ENCODE measurements around the gene SDHD.
A peak's percentile ranks its signal among the peaks of the same experiment; 100 is the strongest.
"Not testable (repeated sequence)": the region's sequence is repeated elsewhere in the genome, so short reads cannot be mapped to it uniquely, and the experiment has no call there.

The SDHD gene

GRCh38 chr11:112086422-112087191 lies at the start of gene SDHD, which contains the start of gene TIMM8B:
Gene SDHD (plus strand): TSS chr11:112086873. CDS start chr11:112086908, 35 bp downstream.
Gene TIMM8B (minus strand): TSS chr11:112086756. CDS start chr11:112086723, 33 bp downstream.
- DNase-seq (ENCODE audit: low read depth, low spot score) = peak; percentile 89

- no peak for DNase-seq (ENCODE audit: low read depth, low spot score)
Measured at GRCh38 chr11:112037527-112037926, 49.1 kb upstream of the SDHD start.

DNA sequence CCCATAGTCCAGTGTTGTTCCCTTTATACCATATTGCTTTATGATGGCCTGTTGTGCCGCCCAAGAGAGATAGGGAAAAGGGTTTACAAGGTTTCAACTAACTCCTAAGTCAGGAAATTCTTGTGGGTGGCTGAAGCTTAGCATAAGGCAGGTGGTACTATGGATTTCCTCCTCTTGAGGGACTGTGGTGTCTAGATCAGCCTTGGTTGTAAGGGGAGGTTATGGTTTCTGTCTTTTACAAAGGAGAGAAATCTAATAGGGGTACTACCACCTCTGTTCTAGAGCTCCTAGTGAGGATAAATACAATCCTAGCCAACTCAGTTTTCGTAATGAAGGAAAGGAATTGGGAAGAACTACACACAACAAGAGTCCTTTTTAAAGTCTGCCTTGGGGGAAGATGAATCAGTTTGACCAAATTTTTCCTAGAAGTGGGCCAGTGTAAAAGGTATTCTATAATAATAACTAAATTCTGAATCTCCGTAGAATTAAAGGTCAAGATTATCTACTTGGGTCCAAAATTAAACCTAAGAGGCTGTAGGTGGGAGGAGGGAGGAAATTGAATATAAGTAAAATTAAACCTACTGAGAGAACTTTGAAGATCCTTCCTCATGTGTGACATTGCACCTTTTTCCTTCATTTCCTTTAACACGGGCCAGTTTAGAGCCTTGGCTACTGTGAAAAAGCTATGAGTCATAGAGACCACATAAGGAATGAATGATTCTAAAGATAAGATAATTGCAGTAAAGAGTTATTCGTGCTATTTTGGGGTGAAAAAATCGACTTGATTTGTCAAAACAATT lies 44.3 kb upstream of the SDHD start:
- no peak for DNase-seq (ENCODE audit: low read depth, low spot score)

DNA sequence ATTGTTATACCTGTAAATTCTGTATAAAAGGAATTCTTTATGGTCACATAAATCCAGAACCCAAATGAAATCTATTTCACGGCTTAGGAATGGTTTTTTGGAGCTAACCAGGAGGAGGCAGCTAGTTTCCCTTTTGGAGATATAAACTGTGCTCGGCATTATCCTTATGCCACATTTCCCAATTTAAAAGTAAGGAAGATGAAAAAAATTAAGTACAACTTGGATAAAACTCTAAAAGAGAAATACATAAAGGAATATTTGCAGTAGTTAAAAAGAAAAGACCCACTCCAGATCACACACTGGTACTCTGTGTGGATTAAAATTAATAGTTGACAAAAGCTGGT lies 43.7 kb upstream of the SDHD start:
- no peak for DNase-seq (ENCODE audit: low read depth, low spot score)

DNA sequence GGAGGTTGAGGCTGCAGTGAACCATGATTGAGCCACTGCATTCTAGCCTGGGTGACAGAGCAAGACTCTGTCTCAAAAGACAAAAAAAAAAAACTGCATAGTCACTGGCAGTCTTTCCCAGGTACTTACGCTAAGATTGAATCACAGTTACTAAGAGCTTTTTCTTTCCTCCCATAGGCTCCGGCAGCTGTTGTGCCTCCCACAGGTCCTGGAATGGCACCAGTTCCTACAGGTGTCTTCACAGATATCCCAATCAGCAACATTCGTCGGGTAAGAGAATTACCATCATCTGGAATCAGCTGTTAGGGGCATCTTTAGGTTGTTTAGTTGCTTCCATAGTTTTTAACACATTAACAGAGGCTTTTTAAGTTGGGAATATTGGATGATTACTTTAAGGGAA lies 41.7 kb upstream of the SDHD start:
- no peak for DNase-seq (ENCODE audit: low read depth, low spot score)

- DNase-seq (ENCODE audit: low read depth, low spot score) = not testable (repeated sequence)
Measured at GRCh38 chr11:112046647-112047046, 40.0 kb upstream of the SDHD start.

DNA sequence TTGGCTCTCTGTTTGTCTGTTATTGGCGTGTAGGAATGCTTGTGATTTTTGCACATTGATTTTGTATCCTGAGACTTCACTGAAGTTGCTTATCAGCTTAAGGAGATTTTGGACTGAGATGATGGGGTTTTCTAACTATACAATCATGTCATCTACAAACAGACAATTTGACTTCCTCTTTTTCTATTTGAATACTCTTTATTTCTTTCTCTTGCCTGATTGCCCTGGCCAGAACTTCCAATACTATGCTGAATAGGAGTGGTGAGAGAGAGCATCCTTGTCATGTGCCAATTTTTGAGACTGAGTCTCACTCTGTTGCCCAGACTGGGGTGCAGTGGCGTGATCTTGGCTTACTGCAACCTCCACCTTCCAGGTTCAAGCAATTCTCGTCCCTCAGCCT lies 38.4 kb upstream of the SDHD start:
- DNase-seq (ENCODE audit: low read depth, low spot score) = not testable (repeated sequence)

- no peak for DNase-seq (ENCODE audit: low read depth, low spot score)
Measured at GRCh38 chr11:112049777-112050176, 36.9 kb upstream of the SDHD start.

- no peak for DNase-seq (ENCODE audit: low read depth, low spot score)
Measured at GRCh38 chr11:112050721-112051120, 36.0 kb upstream of the SDHD start.

DNA sequence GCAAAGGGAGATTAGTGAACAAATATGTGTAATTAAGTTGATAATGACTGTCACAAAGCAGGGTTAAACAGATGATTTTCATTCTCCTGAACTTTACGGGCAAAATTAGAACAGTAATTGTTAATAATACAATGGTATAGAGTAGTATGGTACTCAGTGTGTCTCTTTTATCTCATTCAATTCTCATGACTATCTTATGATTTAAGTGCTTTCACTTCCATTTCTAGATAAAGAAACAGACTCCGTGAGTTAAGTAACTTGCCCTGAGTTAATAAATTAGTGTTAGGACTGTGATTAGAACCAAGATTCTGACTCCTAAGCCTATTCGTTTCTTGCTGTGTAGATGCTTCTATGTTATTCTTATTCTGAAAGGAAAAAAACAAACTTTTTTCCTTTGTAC lies 34.9 kb upstream of the SDHD start:
- no peak for DNase-seq (ENCODE audit: low read depth, low spot score)

DNA sequence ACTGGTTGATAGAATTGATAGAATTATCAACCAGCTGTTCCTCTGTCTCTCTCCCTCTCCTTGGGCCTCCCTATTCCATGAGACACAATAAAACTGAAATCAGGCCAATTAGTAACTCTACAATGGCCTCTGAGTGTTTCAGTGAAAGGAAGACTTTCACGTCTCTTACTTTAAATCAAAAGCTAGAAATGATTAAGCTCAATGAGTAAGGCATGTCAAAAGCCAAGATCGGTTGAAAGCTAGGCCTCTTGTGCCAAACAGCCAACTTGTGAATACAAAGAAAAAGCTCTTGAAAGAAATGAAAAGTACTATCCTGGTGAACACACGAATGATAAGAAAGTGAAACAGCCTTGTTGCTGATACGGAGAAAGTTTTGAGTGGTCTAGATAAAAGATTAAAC lies 29.5 kb upstream of the SDHD start:
- no peak for DNase-seq (ENCODE audit: low read depth, low spot score)

DNA sequence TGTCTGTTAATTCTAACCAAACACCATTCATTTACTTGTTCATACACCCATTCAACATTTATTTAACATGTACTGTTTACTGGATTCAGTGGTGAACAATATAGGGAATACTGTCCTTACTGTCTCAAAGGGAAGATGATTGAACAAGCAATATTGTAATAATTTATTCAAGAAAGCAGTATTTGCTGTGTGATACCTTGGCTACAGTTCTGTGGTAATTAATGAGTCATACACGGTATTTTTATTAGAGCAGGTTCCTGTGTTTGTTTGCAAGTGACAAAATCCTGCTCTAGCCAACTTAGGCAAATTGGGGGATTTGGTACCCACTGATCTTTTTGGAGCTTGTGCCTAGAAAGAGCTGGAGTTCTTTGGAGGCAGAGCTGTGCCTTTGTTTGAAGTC lies 28.6 kb upstream of the SDHD start:
- no peak for DNase-seq (ENCODE audit: low read depth, low spot score)

- no peak for DNase-seq (ENCODE audit: low read depth, low spot score)
Measured at GRCh38 chr11:112062923-112063322, 23.8 kb upstream of the SDHD start.

GRCh38 chr11:112073941-112074811 lies 12.5 kb upstream of the SDHD start, which contains the start of the genes NKAPD1 and PIH1D2:
Gene NKAPD1 (plus strand): TSS chr11:112074299. CDS start chr11:112075575, 1,276 bp downstream.
Gene PIH1D2 (minus strand): TSS chr11:112074017. CDS start chr11:112073174, 843 bp downstream.
- peak; percentile 72 for DNase-seq (ENCODE audit: low read depth, low spot score)

DNA sequence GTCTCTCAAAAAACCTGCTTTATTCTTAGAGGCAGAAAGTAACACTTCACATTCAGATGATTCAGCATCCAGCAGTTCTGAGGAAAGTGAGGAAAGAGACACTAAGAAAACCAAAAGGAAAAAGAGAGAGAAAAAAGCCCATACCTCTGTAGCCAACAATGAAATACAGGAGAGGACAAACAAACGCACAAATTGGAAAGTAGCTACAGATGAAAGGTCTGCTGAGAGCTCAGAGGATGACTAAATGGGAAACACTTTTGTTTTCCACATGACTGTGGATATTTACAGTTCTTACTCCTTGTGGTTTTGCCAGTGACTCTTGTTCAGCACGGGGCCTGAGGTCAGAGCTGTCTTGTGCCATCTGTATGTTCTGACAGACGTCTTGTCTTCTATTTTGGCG lies 3.9 kb upstream of the SDHD start:
- no peak for DNase-seq (ENCODE audit: low read depth, low spot score)

DNA sequence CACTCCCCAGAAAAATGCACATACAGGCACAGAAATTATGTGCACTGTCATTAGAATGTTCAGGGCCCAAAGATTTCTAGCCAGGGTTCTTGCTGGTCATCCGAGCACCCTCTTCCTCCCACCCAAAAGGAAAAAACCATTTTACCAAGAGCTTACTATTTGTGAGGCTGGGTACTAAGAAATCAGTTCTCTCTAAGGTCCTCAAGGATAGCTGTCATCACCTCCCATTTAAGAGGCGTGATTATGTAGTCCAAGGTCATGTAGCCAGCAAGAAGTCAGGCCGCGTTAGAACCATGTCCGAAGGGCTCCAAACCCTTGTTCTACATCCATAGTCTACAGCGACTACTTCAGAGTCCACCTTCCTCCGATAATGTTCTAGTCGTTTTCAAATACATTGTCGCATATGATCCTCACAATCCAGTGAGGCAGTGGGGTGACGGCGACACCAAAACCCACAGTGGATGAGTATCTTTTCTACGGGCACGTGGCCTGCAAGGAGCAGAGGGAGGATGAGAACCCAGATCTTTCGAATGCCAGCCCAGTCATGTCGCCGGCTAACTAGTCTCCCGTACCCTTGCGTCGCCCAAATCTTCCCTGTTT lies 751 bp upstream of the SDHD start:
- DNase-seq (ENCODE audit: low read depth, low spot score) = no peak

DNA sequence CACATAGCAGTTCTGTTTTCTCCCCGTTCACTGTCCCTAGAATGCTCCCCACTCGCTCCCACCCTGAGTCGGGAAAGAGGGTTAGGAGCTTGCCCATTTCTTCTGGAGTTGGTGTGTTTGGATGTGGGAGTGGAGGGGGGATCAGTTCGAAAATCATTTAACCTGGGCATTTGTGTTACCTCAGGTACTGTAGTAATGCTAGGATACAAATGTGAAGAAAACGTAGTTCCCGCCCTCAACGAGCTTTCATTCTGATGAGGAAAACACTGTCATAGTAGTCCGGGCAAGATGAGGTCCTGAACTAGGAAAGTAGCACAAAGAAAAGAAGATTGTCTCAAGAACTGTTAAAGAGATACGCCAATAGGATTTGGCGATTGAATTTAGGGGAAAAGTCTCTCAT lies 539 bp downstream of the SDHD start:
- no peak for DNase-seq (ENCODE audit: low read depth, low spot score)

GRCh38 chr11:112095302-112095701 lies 8.6 kb downstream of the SDHD start:
- DNase-seq (ENCODE audit: low read depth, low spot score) = not testable (repeated sequence)

DNA sequence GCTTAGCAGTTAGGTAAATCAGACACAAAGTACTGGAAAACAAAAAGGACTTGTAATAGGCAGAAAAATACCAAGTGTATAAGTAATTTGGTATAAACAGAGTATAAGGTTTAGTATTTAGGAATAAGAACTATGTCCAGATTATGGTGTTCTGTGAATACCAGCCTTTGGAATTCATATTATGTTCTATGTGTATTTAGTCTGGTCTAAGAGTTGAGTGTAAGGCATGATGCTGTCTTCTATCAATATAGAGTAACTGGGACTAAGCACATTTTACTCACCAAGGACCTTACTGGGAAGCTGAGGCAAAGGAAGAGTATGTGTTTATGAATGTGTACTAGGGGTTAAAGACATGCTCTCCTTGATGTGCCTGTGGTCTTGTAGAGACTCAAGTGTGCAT lies 9.5 kb downstream of the SDHD start:
- no peak for DNase-seq (ENCODE audit: low read depth, low spot score)

DNA sequence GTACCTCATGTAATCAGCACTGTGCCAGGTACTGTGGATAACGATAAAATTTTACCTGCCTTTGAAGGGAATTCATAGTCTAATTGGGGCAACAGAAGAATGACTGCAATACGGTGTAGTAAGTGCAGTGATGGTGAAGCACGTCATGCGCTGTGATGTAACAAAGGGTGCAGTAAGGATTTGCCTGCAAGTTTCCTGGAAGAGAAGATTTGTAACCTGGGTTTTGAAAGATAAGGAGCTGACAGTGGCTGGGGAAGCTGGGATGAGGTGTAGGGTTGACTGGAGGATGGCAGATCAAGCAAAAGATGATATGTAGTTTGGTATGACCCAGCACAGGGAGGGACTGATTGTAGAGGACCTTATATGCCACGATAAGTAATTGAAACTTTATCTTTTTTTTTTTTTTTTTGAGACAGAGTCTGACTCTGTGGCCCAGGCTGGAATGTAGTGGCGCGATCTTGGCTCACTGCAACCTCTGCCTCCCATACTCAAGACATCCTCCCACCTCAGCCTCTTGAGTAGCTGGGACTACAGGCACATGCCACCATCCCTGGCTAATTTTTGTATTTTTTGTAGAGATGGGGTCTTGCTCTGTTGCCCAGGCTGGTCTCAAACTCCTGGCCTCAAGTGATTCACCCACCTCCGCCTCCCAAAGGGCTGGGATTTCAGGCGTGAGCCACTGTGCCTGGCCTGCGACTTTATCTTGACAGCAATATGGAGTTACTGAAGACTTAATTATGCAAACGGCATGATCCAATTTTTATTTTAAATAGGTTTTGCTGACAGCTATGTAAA lies 11.3 kb downstream of the SDHD start:
- DNase-seq (ENCODE audit: low read depth, low spot score) = no peak

DNA sequence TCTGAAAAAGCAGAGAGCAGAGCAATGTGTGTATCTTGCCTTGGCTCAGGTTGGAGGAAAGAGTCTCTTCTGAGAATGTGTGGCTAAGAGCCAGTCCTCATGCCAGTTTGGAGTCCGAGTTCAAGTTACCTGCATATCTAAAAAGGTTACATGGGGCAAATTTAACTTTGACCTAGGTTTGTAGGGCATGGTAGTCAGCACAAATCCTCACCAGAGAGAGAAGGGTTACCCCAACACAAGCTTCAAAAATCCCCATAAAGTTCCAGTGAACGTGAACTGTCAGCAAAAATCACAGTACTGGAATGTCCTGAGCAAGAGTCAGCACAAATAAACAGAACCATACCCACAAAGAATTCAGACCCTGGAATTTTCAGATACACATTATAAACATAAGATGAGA lies 13.8 kb downstream of the SDHD start:
- no peak for DNase-seq (ENCODE audit: low read depth, low spot score)
